ENCODE results near the gene KCNK6.

DNA sequence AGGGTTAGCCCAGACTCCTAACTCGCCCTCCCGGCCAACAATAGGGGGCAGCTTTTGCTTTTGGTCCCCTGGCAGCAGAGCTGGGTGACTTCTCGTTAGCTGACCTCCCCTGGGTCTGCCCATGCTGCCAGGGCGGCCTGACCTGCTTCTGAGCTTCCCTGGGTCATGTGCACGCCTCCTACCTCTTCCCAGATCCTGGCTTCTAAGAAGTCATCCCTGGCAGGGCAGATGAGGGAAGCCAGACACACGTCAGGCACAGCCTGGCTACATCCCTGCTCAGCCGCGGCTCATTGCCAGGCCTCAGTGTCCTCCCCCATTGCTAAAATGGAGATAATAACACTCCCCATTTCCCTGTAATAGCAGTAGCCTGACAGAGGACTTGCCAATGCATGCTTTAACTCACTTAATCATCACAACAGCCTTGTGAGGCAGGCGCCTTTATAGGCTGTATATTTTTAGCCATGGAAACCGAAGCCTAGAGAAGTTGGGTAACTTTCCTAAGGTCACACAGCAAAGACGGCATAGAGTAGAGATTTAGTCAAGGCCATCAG, 2.1 kb downstream of the KCNK6 start:
- no peak for TF ChIP-seq POLR2A (IDR thresholded peaks at IDR 0.05; ENCODE audit: low read depth, low read length)
- TF ChIP-seq POLR2AphosphoS5 (IDR thresholded peaks at IDR 0.05; ENCODE audit: low read depth, low read length), result no peak
